GM23338 (cell line): ENCODE measurements around the gene ESRRA. TPM values are rescaled to one million over a fixed set of nuclear protein-coding genes. Genes with fewer than 3 reads are reported as not detected.

ENCODE experiments used
- ATAC-seq: fragments of 200-7000 bp; cut with Tn5 transposase; 3 replicates; pipeline ENCODE4 v1.9.1; 2020
- DNase-seq: peaks from one replicate; pipeline ENCODE4 v3.0.0-alpha.2; 2015; ENCODE audit warnings: low spot score
- H2AFZ ChIP-seq: fragments of 200-600 bp; sonication (generic); 2 replicates; pipeline ENCODE4 v1.8.0; 2016; ENCODE audit warnings: antibody characterized with exemption, mild to moderate bottlenecking, moderate library complexity
- H3F3A ChIP-seq: fragments of 200-600 bp; sonication (generic); replicated peaks from 2 replicates; pipeline ENCODE4 v1.8.0; 2017; ENCODE audit warnings: antibody characterized with exemption, mixed run types, low read depth
- H3K27ac ChIP-seq: fragments of 200-600 bp; sonication (generic); 2 replicates; pipeline ENCODE4 v1.6.1; 2016; ENCODE audit warnings: low read depth
- H3K27me3 ChIP-seq: fragments of 200-600 bp; sonication (generic); 2 replicates; pipeline ENCODE4 v1.8.0; 2016; ENCODE audit warnings: mild to moderate bottlenecking, mixed run types, moderate library complexity; ENCODE audit not compliant: insufficient read depth
- H3K36me3 ChIP-seq: fragments of 200-600 bp; sonication (generic); 2 replicates; pipeline ENCODE4 v1.8.0; 2016; ENCODE audit warnings: mild to moderate bottlenecking; ENCODE audit not compliant: insufficient read depth
- H3K4me1 ChIP-seq: fragments of 200-600 bp; sonication (generic); 2 replicates; pipeline ENCODE4 v1.8.0; 2016; ENCODE audit warnings: mild to moderate bottlenecking, moderate library complexity; ENCODE audit not compliant: insufficient read depth
- H3K4me2 ChIP-seq: fragments of 200-600 bp; sonication (generic); 2 replicates; pipeline ENCODE4 v1.7.1; 2017; ENCODE audit warnings: mixed run types
- H3K4me3 ChIP-seq: fragments of 200-600 bp; sonication (generic); 2 replicates; pipeline ENCODE4 v1.6.1; 2016; ENCODE audit warnings: mixed run types
- H3K79me2 ChIP-seq: fragments of 200-600 bp; sonication (generic); replicated peaks from 2 replicates; pipeline ENCODE4 v1.8.0; 2017; ENCODE audit warnings: mild to moderate bottlenecking; ENCODE audit not compliant: insufficient read depth
- H3K9me2 ChIP-seq: fragments of 200-600 bp; sonication (generic); 2 replicates; pipeline ENCODE4 v1.8.0; 2017; ENCODE audit not compliant: insufficient read depth
- H4K20me1 ChIP-seq: fragments of 200-600 bp; sonication (generic); replicated peaks from 2 replicates; pipeline ENCODE4 v1.8.0; 2017; ENCODE audit warnings: mild to moderate bottlenecking; ENCODE audit not compliant: insufficient read depth
- H3K27ac Mint-ChIP-seq: 2 replicates; pipeline ENCODE4 v1.8.0; 2020; ENCODE audit warnings: inconsistent platforms, mild to moderate bottlenecking, moderate library complexity, mixed read lengths
- H3K27me3 Mint-ChIP-seq: 3 replicates; pipeline ENCODE4 v1.8.0; 2022; ENCODE audit warnings: low read depth, mild to moderate bottlenecking, moderate library complexity, mixed read lengths, inconsistent platforms; ENCODE audit not compliant: insufficient read depth, poor library complexity
- H3K36me3 Mint-ChIP-seq: 3 replicates; pipeline ENCODE4 v1.8.0; 2021; ENCODE audit warnings: low read depth, mild to moderate bottlenecking, inconsistent platforms, moderate library complexity, mixed read lengths
- H3K4me1 Mint-ChIP-seq: 3 replicates; pipeline ENCODE4 v1.8.0; 2020; ENCODE audit warnings: mild to moderate bottlenecking, inconsistent platforms, mixed read lengths
- H3K4me3 Mint-ChIP-seq: 3 replicates; pipeline ENCODE4 v1.8.0; 2021; ENCODE audit warnings: moderate library complexity, mild to moderate bottlenecking, inconsistent platforms, mixed read lengths
- H3K9me3 Mint-ChIP-seq: 3 replicates; pipeline ENCODE4 v1.8.0; 2020; ENCODE audit warnings: moderate library complexity, mild to moderate bottlenecking, inconsistent platforms, mixed read lengths
- EZH2phosphoT487 ChIP-seq: fragments of 200-600 bp; sonication (generic); IDR thresholded peaks from one replicate; pipeline ENCODE4 v1.8.1; 2018; ENCODE audit warnings: antibody characterized with exemption; ENCODE audit not compliant: unreplicated experiment
- JUNB ChIP-seq: IDR thresholded peaks from one replicate; pipeline ENCODE4 v1.6.1; 2016; ENCODE audit warnings: antibody characterized with exemption; ENCODE audit not compliant: unreplicated experiment
- NANOG ChIP-seq: IDR thresholded peaks from 2 replicates; pipeline ENCODE4 v1.6.1; 2016; ENCODE audit warnings: antibody characterized with exemption, borderline replicate concordance
- POLR2AphosphoS5 ChIP-seq: IDR thresholded peaks from 2 replicates; pipeline ENCODE4 v1.6.1; 2016; ENCODE audit warnings: antibody characterized with exemption, low read depth
- STAT1 ChIP-seq: IDR thresholded peaks from one replicate; pipeline ENCODE4 v1.6.1; 2016; ENCODE audit warnings: antibody characterized with exemption; ENCODE audit not compliant: unreplicated experiment
- ZNF114 ChIP-seq: fragments of 250-450 bp; sonication (Bioruptor Pico); IDR thresholded peaks from 2 replicates; pipeline ENCODE4 v1.5.0; 2020; ENCODE audit warnings: mild to moderate bottlenecking, moderate library complexity
- polyA plus RNA-seq: library from polyadenylated mRNA; unstranded; fragments of >200 nt; fragmentation: Nextera tagmentation; extraction: Ambion mirVana; gene quantifications from 2 replicates; pipeline ENCODE4 v1.2.1, GENCODE V29; 2016
- total RNA-seq: library from RNA; depleted of rRNA; stranded (reverse); fragments of >200 nt; shearing (Covaris generic); gene quantifications from 2 replicates; pipeline ENCODE4 v1.2.3, GENCODE V29; 2014
- TF ChIP-seq, protein P1 (sequence below): IDR thresholded peaks from 2 replicates; pipeline ENCODE4 v1.6.1; 2016; ENCODE audit warnings: antibody characterized with exemption
- TF ChIP-seq, protein P2 (sequence below), 2 experiments: fragments of 200-600 bp in 1 of 2; sonication (generic) in 1 of 2; conservative IDR thresholded peaks; 2 replicates each; pipeline versions ENCODE4 v1.5.1 to v1.6.1; 2016 to 2017; ENCODE audit warnings: antibody characterized with exemption in 2 of 2, low read depth in 2 of 2, mild to moderate bottlenecking in 2 of 2, moderate library complexity in 1 of 2
- TF ChIP-seq, protein P3 (sequence below): fragments of 250-450 bp; sonication (Bioruptor Pico); IDR thresholded peaks from 2 replicates; pipeline ENCODE4 v1.5.0; 2020; ENCODE audit warnings: mild to moderate bottlenecking, moderate library complexity

Gene ESRRA
- total and polyA plus RNA-seq, 2 experiments from 2014 or later, result 13.7 to 55.1 TPM

DNA sequence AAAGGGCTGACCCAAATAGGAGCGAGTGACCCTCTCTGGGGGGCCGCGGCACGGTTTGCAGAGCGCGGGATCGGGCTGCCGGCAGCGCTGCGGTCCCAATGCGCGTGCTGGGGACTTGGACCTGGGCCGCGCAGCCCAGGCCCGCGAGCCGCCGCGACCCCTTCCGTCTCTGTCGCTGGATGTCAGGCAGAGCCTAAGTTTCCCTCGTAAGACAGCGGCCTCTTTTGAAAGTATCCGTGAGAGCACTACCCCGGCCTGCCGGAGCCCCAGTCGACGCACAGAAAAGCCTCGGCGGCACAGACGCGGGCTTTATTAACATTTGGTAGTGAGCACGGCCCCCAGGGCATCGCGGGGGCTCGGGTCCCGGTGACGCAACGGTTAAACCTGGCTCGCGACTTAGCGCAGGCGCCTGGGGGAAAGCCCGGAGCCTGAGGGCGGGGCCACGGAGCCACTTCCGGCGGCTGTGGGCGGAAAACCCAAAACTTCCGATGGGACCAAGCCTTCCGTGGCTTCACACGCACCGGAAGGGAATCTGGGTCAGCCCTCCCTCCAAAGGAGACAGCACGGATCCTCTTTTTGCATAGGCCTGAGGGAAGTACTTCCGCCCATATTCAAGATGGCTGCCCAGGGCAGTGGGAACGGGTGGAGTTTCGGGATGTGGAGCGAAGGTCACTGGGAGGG is 35.6 kb upstream of the ESRRA start (continued):
- TF ChIP-seq, protein P1, sequence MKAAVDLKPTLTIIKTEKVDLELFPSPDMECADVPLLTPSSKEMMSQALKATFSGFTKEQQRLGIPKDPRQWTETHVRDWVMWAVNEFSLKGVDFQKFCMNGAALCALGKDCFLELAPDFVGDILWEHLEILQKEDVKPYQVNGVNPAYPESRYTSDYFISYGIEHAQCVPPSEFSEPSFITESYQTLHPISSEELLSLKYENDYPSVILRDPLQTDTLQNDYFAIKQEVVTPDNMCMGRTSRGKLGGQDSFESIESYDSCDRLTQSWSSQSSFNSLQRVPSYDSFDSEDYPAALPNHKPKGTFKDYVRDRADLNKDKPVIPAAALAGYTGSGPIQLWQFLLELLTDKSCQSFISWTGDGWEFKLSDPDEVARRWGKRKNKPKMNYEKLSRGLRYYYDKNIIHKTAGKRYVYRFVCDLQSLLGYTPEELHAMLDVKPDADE, result peak; percentile 99
- TF ChIP-seq, protein P2, sequence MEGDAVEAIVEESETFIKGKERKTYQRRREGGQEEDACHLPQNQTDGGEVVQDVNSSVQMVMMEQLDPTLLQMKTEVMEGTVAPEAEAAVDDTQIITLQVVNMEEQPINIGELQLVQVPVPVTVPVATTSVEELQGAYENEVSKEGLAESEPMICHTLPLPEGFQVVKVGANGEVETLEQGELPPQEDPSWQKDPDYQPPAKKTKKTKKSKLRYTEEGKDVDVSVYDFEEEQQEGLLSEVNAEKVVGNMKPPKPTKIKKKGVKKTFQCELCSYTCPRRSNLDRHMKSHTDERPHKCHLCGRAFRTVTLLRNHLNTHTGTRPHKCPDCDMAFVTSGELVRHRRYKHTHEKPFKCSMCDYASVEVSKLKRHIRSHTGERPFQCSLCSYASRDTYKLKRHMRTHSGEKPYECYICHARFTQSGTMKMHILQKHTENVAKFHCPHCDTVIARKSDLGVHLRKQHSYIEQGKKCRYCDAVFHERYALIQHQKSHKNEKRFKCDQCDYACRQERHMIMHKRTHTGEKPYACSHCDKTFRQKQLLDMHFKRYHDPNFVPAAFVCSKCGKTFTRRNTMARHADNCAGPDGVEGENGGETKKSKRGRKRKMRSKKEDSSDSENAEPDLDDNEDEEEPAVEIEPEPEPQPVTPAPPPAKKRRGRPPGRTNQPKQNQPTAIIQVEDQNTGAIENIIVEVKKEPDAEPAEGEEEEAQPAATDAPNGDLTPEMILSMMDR (conservative IDR thresholded peaks at IDR 0.05; ENCODE audit: low read depth in 2 of 2), result peak in 1 of 2 experiments; percentile 3; a peak in 1 of 4 replicates
- no peak for TF ChIP-seq NANOG
- TF ChIP-seq ZNF114 (CRISPR knock-in tag), result no peak
- peak; percentile 81 for TF ChIP-seq POLR2AphosphoS5
- no peak for TF ChIP-seq EZH2phosphoT487

DNA sequence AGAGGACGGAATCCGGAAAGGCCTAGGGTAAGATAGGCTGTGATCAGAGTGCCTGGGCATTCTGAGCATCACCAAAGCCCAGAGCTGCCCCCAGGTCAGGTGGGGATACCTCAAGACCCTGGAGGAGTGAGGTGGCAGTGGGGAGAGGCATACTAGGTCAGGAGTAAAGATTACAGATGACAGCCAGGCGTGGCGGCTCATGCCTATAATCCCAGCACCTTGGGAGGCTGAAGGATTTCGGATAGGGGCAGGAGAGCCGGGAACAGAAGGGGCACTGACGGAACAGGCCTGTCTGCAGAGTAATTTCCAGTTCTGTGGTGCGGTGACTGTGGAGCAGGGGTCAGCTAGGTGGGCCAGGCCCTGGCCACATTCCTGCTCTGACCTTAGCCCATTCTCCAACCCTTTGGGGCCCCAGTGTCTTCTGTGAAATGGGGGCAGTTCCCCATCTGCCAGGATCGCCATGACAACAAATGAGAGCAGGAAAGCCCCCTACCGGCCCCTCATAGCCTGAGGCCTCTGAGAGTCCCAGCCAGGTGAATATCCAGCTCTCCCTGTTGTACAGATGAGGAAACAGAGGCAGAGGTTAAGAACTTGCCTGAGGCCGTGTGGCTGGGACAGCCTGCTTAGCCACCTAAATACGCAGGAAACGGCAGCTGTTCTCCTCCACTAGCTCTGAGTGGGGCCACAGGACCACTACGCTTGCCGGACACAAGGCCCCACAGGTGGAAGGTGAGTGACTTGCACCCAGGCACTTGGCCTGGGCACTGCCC is 30.1 kb upstream of the ESRRA start:
- Mint-ChIP-seq H3K4me3 (no peak overlapping the region), H3K27me3 (peaks cover 14% of the 10 kb centered on the region), H3K9me3 (peaks cover under 1% of the 10 kb centered on the region; the same call in 1 of the 3 replicates), H3K4me1 (peaks cover 12% of the 10 kb centered on the region; the same call in 2 of the 3 replicates), H3K27ac (no peak overlapping the region), H3K36me3 (no peaks in the 10 kb centered on the region; the same call in 1 of the 3 replicates)
- H4K20me1 ChIP-seq, result no peaks in the 10 kb centered on the region; the same call in 1 of the 2 replicates
- H3F3A ChIP-seq, result peaks cover 13% of the 10 kb centered on the region
- no peak overlapping the region for H3K4me2 ChIP-seq
- no peak overlapping the region for H3K27ac ChIP-seq
- ATAC-seq, result no peak
- no peaks in the 10 kb centered on the region for H3K36me3 ChIP-seq
- DNase-seq, result no peak
- H2AFZ ChIP-seq, result no peak overlapping the region
- no peaks in the 10 kb centered on the region for H3K79me2 ChIP-seq
- no peak overlapping the region for H3K4me3 ChIP-seq
- TF ChIP-seq JUNB, result no peak
- TF ChIP-seq, protein P3, sequence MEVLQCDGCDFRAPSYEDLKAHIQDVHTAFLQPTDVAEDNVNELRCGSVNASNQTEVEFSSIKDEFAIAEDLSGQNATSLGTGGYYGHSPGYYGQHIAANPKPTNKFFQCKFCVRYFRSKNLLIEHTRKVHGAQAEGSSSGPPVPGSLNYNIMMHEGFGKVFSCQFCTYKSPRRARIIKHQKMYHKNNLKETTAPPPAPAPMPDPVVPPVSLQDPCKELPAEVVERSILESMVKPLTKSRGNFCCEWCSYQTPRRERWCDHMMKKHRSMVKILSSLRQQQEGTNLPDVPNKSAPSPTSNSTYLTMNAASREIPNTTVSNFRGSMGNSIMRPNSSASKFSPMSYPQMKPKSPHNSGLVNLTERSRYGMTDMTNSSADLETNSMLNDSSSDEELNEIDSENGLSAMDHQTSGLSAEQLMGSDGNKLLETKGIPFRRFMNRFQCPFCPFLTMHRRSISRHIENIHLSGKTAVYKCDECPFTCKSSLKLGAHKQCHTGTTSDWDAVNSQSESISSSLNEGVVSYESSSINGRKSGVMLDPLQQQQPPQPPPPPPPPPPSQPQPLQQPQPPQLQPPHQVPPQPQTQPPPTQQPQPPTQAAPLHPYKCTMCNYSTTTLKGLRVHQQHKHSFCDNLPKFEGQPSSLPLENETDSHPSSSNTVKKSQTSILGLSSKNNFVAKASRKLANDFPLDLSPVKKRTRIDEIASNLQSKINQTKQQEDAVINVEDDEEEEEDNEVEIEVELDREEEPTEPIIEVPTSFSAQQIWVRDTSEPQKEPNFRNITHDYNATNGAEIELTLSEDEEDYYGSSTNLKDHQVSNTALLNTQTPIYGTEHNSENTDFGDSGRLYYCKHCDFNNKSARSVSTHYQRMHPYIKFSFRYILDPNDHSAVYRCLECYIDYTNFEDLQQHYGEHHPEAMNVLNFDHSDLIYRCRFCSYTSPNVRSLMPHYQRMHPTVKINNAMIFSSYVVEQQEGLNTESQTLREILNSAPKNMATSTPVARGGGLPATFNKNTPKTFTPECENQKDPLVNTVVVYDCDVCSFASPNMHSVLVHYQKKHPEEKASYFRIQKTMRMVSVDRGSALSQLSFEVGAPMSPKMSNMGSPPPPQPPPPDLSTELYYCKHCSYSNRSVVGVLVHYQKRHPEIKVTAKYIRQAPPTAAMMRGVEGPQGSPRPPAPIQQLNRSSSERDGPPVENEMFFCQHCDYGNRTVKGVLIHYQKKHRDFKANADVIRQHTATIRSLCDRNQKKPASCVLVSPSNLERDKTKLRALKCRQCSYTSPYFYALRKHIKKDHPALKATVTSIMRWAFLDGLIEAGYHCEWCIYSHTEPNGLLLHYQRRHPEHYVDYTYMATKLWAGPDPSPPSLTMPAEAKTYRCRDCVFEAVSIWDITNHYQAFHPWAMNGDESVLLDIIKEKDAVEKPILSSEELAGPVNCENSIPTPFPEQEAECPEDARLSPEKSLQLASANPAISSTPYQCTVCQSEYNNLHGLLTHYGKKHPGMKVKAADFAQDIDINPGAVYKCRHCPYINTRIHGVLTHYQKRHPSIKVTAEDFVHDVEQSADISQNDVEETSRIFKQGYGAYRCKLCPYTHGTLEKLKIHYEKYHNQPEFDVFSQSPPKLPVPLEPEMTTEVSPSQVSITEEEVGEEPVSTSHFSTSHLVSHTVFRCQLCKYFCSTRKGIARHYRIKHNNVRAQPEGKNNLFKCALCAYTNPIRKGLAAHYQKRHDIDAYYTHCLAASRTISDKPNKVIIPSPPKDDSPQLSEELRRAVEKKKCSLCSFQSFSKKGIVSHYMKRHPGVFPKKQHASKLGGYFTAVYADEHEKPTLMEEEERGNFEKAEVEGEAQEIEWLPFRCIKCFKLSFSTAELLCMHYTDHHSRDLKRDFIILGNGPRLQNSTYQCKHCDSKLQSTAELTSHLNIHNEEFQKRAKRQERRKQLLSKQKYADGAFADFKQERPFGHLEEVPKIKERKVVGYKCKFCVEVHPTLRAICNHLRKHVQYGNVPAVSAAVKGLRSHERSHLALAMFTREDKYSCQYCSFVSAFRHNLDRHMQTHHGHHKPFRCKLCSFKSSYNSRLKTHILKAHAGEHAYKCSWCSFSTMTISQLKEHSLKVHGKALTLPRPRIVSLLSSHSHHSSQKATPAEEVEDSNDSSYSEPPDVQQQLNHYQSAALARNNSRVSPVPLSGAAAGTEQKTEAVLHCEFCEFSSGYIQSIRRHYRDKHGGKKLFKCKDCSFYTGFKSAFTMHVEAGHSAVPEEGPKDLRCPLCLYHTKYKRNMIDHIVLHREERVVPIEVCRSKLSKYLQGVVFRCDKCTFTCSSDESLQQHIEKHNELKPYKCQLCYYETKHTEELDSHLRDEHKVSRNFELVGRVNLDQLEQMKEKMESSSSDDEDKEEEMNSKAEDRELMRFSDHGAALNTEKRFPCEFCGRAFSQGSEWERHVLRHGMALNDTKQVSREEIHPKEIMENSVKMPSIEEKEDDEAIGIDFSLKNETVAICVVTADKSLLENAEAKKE (CRISPR knock-in tag), result no peak
- TF ChIP-seq ZNF114 (CRISPR knock-in tag), result no peak
- TF ChIP-seq STAT1, result no peak
- no peaks in the 10 kb centered on the region for H3K9me2 ChIP-seq
- no peaks in the 10 kb centered on the region for H3K27me3 ChIP-seq
- peaks cover 3% of the 10 kb centered on the region; the same call in 1 of the 2 replicates for H3K4me1 ChIP-seq
